ENCODE data around the gene BTNL2.

GRCh38 chr6:32442243-32442667 is 35.3 kb upstream of the BTNL2 start:
- TF ChIP-seq, protein P1, sequence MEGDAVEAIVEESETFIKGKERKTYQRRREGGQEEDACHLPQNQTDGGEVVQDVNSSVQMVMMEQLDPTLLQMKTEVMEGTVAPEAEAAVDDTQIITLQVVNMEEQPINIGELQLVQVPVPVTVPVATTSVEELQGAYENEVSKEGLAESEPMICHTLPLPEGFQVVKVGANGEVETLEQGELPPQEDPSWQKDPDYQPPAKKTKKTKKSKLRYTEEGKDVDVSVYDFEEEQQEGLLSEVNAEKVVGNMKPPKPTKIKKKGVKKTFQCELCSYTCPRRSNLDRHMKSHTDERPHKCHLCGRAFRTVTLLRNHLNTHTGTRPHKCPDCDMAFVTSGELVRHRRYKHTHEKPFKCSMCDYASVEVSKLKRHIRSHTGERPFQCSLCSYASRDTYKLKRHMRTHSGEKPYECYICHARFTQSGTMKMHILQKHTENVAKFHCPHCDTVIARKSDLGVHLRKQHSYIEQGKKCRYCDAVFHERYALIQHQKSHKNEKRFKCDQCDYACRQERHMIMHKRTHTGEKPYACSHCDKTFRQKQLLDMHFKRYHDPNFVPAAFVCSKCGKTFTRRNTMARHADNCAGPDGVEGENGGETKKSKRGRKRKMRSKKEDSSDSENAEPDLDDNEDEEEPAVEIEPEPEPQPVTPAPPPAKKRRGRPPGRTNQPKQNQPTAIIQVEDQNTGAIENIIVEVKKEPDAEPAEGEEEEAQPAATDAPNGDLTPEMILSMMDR (IDR thresholded peaks at IDR 0.05), result no peak
- TF ChIP-seq EZH2 (IDR thresholded peaks at IDR 0.05) (no peak), EZH2phosphoT487 (IDR thresholded peaks at IDR 0.05) (no peak)

All from neural progenitor cell (in vitro differentiated cells).